HG03045 (cell line): Measurements from ENCODE around the gene KCNJ10.

Experiments used
- ATAC-seq: cut with Tn5 transposase; IDR thresholded peaks from one replicate; pipeline ENCODE4 v1.9.1; 2021; ENCODE audit warnings: mild to moderate bottlenecking, moderate library complexity; ENCODE audit not compliant: unreplicated experiment

KCNJ10 gene

DNA sequence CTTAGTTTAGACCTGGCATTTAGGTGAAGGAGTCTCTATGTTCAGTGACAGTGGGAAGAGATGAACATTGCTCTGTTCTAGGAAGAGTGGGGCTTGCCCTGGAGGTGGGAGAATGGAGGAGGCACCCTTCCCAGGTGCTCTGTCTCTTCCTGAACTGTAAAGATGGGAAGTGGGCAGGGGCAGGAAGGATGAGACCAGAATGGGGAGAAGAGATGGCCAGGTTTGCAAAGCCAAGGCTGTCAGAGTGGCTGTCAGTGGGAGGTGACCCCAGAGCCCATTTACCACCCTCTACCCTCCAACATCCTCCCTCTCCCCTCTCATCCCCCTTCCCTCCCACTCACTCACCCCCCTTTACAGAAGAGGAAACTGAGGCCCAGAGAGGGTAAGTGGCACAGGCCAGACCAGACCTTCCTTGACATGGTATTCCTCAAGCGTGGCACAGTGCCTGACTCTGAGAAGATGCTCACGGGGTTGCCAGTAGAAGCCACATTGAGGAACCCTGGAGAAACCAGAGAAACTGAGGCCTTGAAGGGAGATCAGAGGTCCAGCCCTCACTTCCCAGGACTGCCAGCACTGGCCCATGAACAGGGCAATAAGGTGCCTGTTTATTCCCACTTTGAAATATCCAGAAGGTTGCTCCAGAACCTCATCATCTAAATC lies 29.9 kb upstream of the KCNJ10 start:
- no peak for ATAC-seq

GRCh38 chr1:160098852-160099561 lies 29.0 kb upstream of the KCNJ10 start:
- peak; percentile 83 for ATAC-seq

- ATAC-seq, result peak; percentile 51
Observed at GRCh38 chr1:160097911-160098851, 28.2 kb upstream of the KCNJ10 start, which contains the start of gene IGSF8. IGSF8 (minus strand) TSS chr1:160098619; CDS start chr1:160098472, 147 bp downstream.

- ATAC-seq, result no peak
Observed at GRCh38 chr1:160097151-160097910, 27.4 kb upstream of the KCNJ10 start.

DNA sequence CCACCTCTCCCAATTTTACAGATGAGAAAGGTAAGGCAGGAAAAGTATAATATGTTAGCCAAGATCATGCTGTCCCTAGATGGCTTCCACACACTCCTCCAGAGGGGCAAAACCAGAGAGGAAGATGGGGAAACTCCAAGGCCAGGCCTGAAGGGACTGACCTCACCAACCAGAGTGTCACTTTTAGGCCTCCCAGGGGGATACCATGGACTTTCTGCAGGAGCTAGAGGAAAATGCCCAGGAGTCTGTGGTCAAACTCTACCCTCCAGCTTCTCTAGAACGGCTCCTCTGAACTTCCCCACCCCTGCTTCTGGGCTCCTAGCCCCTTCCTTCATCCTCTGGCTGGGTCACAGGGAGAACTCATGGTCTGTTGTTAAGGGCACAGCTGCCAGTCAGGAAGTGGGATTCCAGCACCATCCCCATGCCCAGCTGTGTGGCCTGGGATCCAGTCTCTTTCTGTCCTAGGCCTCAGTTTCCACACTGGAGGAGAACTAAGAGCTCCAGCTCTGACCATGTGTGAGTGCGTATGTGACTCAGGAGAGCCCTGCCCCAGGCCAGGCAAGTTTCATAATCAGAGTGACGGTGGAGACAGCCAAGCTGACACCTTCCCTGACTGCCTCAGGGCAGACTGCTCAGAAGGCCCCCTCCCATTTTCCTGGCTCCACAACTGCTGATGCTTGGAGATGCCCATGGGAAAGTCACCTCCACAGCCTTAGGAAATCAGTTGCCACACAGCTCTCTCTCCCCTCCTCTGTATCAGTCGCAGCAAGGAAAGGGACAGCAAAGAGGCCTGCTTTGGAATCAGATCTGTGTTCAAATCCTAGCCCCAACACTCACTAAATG lies 26.5 kb upstream of the KCNJ10 start:
- ATAC-seq, result no peak

DNA sequence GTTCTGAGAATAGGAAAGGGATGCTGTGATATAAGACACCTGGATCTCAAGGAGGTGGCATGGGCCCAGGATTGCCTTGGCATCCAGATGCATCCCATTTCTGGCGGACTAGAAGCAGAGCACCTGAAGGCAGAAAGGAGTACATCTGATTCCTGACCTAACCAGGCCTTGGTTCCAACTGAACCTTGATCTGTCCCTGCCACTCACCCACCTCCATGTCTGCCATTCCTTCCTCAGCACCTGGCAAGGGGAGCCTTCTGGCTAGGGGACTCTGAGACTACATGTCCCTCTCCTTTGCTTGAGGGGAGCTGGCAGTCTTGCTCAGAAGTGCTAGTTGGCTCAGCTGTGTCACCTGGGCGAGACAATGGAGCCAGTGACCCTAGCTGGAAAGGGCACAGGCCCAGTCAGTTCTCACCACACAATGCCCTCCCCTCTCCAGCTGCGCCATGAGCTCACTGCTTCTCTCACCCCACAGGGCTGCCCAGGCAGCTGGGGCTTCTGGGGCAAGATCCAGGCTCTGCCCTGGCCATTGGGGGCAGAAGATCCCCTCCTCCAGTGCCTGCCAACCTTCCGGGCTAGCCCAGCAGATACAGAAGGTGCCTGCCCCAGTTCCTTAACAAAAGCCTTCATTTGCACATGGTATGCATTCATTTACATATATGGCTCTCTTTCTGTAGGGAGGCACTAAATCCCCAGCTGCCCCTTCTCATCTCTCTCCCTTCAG lies 25.6 kb upstream of the KCNJ10 start:
- ATAC-seq, result no peak

GRCh38 chr1:160094806-160095205 lies 24.8 kb upstream of the KCNJ10 start:
- no peak for ATAC-seq

DNA sequence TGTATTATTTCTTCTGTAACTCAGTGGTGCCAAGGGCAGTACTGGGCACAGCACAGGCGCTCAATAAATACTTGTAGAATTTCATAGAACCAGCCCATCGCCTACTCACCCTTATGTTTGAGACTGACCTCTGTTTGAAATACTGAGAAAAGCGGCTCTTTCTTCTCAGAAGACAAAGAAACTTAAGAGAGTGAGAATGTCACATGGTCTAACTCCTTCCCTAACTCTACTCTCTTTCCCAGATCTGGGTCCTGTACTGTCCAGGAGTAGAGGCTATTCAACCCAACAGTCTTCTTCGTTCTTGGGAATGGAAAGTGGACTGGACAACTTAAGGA lies 24.3 kb upstream of the KCNJ10 start:
- ATAC-seq, result no peak

DNA sequence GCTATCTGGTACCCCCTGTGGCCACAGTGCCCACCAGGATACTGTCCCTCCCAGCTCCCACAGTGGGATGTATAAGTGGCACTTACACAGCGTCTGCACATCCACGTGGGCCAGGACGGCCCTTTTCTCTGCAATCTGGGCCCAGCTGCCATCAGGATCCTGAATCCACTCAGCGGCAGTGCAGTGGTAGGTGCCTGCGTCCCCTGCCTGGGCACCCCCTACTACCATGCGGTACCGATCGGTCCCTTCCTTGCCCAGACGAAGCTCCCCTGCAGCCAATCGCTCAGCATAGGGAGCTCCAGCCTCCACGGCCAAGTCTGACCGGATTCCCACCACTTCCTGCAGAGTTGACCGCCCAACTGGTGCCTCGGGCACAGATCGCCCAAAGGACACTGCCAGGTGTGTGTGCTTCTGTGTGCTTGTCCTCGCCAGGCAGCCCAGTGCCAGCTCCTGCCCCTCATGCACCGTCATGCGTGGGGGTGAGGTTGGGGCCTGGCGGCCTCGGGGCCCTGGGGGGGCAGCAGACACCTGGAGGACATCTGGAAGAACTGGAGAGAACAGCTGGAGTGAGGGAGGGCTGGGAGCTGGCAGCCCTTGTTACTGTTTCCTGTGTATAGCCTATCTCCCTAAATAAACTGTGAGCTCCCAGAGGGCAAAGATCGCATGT lies 23.8 kb upstream of the KCNJ10 start:
- no peak for ATAC-seq

- no peak for ATAC-seq
Observed at GRCh38 chr1:160093069-160093395, 23.1 kb upstream of the KCNJ10 start.

DNA sequence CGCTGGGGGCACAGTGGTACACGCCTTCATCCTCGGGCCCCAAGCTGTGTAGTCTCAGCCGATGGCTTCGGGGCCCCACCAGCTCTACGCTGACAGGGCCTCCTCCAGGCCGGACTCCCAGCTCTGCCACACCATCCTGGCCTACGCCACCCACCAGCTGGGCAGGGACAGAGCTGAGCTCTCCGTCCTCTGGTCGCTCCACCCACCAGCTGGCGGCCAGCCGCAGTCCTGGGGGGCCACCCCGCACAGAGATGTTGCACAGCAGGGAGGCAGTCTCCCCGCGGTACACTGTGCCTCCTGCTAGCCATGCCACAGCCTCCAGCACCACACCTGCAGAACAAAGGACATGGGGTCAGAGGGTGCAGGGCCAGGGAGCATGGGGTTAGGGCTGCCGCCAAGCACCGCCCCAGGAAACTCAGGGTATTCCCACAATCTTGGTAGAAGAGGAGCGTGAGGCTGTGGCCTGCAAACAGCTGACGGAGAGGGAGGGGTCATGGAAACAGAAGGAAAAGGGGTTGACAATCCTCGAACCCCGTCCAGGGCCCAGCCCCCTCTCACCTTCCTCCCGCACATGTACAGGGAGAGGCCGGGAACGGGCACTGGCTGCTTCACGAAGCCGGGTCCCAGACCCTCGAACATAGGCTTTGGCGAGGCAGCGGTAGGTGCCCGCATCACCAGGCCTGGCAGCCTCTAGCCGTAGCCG lies 22.6 kb upstream of the KCNJ10 start:
- no peak for ATAC-seq

DNA sequence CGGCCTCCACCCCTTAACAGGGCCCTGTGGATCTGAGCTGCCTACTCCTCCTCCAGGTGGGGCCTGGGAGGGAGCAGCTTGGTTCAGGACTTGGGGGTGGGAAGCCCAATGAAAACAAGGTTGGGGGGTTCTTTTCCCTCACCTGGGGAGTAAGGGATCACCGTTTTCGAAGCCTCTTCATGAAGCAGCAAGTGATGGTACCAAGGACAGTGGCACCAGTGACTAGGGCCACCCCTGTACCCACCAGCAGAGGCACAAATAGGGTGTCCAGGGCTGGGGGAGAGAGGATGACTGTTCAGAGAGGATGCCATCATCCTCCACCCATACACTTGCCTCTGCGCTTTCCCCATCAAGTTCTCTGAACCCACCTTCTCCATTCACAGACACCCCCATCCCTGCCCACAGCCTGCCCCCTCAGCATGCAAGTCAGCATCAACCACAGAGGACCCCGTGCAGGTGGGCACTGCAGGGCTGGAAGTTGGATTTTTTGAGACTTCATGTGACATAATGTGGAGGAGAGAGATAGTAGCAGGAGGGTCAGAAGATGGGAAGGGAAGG lies 21.8 kb upstream of the KCNJ10 start:
- no peak for ATAC-seq

DNA sequence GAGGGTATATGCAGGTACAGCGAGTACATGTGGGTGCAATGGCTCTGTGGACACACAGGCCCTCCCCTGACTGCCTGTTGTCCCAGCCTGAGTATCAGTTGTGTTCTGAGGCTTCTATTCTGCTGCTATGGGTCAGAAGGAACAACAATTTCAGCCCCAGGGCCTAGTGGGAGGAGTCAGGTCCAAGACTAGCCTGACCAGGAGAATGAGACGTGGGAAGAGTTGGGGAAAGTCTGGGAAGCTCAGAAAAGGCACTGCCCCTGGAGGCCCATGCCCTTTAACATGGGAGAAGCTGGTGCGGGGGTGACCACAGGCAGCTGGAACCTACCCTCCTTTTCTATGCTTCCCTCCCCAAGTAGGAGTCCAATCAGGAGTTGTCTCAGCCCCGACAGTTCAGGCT lies 20.8 kb upstream of the KCNJ10 start:
- no peak for ATAC-seq

DNA sequence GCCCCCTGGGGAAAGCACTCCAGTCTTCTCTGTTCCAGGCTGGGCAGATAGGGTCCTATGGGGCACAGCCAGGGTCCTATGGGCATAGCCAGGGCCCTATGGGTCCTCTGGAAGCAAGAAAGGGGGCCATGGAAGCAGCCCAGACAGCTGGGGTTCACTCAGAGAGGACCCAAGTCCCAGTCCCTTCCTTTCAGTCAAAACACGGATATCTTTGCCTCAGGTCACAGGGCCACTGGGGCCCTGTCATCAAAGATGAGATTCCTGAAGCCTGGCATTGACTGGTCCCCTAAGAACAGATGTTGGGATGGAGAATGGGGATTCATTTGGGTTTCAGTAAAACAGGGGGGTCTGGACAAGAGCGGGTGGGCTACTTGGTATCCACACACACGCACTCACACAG lies 19.9 kb upstream of the KCNJ10 start:
- ATAC-seq, result no peak

- ATAC-seq, result no peak
Observed at GRCh38 chr1:160087118-160087662, 17.2 kb upstream of the KCNJ10 start.

DNA sequence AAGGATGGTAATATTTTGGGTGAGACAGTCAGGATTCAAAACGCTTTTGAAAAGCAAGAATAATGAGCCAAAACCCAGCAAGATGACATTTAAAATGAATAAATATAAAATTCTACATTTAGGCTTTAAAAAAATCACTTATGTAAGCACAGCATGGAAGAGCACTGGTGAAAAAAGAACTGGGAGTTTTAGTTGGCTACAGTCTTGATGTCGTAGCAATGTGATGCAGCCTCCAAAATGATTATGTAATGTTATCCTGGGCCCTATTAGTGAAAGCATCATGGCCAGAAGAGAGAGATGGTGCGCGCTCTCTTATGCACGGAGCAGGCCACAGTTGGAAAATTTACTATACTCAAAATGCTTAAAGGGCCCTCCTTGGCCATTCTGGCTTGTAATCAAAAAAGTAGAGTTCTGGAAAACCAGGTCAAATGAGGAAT lies 16.5 kb upstream of the KCNJ10 start:
- ATAC-seq, result no peak

DNA sequence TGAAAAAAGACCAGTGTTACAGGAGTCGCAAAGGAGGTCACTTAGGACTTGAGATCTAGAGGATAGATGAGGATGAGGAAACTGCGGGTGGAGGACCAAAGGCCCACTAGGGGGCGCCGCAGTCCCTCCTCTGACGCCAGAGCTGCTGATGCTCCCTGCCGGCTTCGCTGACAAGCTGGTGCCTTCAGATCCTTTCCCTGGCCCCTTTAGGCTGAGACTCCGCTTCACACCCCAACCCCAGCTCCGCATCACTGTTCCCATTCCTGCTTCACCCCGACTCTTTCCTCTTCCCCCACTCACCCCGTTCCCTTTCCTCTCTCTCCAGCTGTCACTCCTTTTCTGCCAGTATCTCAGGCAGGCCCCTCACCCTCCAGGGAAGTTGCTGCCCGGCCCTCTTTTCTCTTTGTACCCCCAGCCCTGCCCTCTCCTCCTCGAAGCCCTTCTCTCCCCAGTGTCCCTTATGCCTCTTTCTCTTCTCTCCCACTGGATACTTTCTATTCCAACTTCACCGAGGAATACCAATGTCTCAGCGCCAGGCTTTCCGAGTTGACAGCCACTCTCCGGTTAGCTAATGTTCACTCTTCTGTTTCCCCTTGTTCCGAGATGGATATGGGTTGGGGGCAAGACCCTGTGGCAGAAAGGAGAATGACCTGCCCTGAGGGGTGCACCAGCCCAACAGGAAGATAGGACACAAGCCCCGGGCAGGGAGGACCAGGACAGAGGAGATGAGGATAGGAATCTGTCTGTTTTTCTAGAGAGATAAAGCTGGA lies 15.9 kb upstream of the KCNJ10 start:
- ATAC-seq, result no peak
